NCI-H69 (cell line): ENCODE results near the gene SLC13A2.
"Not testable (repeated sequence)": the region's sequence is repeated elsewhere in the genome, so short reads cannot be mapped to it uniquely, and the experiment has no call there.

Source experiments
- DNase-seq: peaks from one replicate; lab custom pipeline; 2025; lab: John Stamatoyannopoulos, UW

SLC13A2 gene

GRCh38 chr17:28518132-28518531, 44.7 kb downstream of the SLC13A2 start:
- no peak for DNase-seq

DNA sequence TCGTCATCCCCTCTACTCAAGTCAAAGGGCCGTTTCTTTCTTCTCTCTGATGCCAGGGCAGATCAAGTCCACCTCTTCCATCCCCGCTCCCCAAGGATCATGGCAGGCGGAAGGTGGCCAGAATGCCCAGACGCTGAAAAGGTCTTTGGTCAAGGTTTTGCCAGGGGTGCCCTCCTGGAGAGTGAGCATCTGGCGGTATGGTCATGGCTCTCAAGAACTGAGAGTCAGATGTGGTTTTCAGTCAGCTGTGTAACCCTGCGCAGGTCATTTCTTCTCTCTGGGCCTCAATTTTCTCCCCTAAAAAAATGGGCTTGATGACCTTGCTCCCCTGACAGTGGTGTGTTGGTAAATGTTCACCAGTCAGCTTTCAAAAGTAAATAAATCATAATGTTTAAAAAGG, 45.1 kb downstream of the SLC13A2 start:
- DNase-seq: no peak

DNA sequence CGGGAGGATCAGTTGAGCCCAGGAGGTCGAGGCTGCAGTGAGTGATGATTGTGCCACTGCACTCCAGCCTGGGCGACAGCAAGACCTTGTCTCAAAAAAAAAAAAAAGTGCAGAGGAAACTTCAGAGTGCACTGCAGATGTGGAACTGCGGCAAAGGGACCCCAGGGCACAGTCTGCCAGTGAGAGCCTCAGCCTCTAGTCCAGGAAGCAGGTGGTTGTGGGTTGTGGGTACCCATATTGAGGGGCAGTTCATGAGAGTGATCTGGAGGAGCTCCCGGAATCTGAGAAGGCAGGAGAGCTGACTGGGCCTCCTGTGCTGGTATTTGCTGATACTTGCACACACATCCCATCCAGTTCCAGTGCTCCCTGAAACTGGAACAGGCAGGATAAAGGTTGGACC, 45.8 kb downstream of the SLC13A2 start:
- DNase-seq: no peak

DNA sequence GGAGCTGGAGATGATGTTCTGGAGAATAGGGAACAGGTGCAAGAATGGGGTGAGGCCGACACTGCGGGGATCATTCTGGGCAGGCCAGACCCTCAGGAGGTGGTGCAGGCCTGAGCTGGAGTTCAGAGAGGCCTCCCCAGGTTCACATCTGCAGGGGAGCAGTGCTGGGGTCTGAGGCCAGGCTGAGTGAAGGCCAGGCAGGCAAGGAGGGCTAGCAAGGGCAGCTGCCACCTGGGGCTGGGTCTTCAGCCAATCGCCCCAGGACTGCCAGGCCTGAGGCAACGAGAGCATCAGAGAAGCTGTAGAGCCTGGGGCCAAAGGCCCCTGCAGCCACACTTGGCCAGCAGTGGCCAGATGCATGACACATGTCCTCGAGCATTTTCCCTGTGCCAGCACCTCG, 47.2 kb downstream of the SLC13A2 start:
- no peak for DNase-seq

- no peak for DNase-seq
Observed at GRCh38 chr17:28521311-28522085, 48.1 kb downstream of the SLC13A2 start.

DNA sequence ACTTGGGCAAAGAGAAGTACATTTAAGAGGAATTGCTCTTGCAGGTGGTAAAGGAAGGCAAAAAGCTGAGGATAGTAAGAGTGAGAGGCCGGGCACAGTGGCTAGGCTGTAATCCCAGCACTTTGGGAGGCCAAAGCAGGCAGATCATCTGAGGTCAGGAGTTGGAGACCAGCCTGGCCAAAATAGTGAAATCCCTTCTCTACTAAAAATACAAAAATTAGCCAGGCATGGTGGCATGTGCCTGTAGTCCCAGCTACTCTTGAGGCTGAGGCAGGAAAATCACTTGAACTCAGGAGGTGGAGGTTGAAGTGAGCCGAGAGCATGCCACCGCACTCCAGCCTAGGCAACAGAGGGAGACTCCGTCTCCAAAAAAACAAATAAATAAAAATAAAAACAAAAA, 48.8 kb downstream of the SLC13A2 start:
- not testable (repeated sequence) for DNase-seq

- no peak for DNase-seq
Observed at GRCh38 chr17:28523186-28523585, 49.7 kb downstream of the SLC13A2 start.

DNA sequence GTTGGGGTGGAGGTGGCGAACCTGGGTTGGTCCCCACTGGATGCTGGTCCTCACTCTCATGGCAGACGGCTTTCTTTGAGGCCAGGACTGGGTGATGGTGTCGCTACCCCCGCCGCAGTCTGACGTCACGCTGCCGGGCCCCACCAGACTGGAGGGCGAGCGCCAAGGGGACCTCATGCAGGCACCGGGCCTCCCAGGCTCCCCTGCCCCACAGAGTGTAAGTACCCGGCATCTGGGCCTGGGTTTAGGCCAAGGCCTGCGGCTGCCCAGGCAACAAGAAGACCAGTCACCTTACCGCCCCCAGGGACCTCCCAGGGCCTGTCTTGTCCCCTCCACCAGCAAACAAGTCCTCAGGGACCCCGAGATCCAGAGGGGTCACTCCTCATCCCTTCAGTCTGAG, 50.4 kb downstream of the SLC13A2 start:
- no peak for DNase-seq

DNA sequence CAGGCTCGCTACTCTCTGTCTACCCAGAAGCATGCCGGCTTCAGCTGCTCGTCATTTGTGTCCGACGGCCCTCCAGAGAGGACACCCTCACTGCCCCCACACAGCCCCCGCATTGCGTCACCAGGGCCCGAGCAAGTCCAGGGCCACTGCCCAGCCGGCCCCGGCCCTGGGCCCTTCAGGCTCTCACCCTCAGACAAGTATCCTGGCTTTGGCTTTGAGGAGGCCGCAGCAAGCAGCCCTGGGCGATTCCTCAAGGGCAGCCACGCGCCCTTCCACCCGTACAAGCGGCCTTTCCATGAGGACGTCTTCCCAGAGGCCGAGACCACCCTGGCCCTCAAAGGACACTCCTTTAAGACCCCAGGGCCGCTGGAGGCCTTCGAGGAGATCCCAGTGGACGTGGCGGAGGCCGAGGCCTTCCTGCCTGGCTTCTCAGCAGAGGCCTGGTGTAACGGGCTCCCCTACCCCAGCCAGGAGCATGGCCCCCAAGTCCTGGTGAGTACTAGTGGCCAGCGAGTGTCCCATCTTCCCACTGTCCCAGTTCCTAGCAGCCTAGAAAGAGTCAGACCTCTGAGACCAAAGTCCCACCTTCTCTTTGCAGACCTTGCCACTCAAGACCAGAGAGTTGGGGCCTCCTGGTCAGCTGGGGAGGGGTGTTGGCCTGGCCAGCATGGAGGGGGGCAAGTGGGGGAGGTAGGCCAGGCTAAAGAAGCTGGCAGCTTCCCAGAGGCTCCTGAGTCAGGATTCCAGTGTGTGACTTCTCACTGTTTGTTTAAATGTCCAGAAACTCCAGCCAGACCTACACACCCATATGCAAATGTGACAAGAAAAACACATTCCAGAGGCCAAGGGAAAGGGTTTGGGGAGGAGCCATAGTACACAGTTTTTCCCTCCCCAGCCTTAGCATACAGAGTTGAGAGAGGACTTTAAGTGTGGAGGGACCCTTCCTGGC, 51.3 kb downstream of the SLC13A2 start:
- no peak for DNase-seq

DNA sequence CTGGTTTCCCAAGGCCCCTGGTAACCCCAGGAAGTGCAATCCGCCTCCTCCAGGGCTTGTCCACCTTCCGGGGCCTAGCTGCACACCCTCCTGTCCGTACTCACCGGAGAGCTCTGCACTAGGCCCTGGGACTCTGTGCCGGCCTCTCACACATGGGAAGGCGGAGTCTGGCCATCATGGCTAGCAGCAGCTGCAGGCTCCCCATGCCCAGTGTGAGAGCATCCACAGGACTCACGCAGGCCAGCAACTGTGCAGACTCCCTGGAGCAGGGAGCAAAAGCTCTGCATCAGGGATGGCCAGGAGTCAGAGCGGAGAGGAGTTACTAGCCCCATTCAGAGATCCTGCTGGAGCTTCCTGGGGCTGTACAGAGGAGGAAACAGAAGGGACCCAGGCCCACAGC, 52.9 kb downstream of the SLC13A2 start:
- DNase-seq: no peak

DNA sequence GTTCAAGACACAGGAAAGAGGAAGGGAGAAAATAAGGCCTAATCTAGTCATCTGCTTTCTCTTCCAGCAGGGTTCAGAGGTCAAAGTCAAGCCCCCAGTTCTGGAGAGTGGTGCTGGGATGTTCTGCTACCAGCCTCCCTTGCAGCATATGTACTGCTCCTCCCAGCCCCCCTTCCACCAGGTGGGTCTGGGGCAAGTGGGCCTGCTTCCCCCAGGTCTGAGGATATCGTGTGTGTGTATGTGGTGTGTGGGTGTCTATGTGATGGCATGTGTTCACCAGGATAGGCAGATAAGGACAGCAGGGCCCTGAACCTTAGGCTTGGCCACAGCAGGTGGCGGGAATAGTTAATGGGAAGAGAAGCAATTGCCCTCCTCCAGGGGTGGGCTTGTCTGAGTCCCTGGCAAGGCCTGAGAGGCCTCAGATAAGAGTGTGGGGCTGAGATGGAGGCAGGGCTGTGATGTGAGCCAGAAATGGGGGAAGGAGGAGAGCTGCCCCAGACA, 53.8 kb downstream of the SLC13A2 start:
- DNase-seq: no peak

- DNase-seq: no peak
Observed at GRCh38 chr17:28527859-28528258, 54.4 kb downstream of the SLC13A2 start.

DNA sequence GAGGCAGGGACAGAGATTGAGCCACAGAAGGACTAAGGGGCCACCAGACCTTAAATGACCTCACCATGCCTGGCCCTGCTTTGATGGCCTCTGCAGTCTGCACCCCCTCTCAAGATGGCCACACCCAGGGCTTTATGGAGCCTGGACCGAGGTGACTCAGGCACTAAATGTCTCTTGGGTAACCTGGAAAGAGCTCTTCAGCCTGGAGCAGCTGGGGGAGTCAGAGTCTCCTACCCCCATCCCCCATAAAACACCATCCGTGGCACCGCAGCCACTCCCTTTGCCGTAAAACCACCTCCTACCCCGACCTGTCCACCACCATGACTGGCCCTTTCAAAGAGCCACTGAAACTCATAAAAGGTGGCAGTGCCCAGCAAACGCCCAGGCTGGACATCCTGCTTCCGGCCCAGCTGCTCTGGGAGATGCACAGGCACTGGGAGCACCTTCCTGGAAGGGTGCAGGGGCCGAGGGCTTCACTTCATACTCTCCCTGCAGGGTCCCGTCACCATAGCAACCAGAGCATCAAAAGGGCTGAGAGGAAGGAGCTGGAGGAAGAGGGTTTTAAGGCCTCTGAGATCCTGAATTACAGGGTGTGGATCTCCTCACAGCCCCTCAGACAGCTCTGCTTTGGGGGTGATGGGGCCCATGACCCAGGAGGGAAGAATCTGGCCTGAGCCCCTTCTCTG, 55.0 kb downstream of the SLC13A2 start:
- peak; percentile 28 for DNase-seq

DNA sequence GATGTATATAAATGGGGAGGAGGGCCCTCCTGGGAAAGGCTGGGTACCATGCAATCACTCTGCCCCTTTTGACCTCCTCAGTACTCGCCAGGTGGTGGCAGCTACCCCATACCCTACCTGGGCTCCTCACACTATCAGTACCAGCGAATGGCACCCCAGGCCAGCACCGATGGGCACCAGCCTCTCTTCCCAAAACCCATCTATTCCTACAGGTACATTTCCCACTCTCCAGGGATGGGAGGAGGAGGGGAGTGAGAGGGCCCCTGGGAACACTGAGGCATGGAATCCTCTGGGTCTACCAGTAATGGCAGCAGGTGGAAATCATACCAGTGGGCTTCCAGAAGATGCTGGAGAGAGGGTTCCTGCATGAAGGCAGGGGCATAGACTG, 55.6 kb downstream of the SLC13A2 start:
- DNase-seq: no peak

- DNase-seq: no peak
Observed at GRCh38 chr17:28530250-28530649, 56.8 kb downstream of the SLC13A2 start.

DNA sequence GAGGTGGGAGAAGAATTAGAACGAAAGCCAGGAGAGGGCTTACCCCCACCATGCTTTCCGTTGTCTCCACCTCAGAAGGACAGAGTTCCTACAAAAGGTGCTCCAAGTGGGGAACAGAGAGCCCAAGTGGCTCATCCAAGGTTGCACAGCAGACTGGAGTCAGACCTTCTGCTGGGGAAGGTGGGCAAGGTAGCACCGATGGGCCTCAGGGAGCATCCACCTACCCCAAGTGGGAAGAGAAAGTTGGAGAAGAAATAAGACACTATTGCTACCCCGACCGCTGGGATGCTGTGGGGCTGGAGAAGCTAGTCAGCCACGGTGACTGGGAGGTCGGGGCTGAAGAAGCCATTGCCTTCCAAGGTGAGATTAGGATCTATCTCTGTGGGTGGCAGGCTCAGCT, 57.5 kb downstream of the SLC13A2 start:
- no peak for DNase-seq

DNA sequence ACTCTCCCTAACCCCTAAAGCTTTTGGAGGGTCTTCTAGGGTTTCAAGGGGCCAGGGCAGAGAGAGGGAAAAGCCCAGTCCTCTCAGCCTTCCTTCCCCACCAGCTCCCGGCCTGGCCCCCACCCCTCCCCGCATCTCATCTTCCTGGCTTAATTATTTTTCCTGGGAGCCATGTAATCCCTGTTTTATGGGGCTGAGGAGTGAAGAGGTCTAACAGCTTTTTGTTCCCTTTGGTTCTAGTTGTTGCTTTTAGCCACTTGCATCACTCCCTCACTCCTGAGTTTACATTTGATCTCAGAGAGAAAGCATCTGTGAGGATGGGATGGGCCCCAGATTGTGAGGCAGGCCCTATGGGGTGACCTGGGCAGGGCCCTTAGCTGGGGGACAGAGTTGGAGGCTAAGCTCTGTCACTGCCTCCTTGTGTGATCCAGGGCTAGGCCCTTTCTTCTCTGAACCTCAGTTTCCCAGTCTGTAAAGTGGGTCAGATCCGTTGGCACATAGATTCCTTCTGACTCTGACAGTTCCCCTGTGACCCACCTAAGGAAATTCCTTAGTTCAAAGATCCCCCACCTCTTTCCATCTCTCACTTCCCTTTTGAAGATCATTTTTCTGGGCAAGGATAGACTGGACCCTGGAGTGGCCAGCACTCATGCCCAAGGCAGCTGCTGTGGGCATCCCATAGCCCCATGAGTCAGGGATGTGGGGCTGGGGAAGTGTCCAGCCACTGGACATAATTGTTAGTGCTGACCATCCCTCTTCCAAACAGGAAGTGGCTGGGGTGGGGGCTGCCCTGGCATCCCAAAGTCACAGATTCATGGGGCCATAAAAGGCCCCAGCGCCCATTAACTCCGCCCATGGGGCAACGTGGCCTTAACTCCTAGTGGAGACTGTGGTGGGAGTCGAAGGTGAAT, 58.9 kb downstream of the SLC13A2 start:
- DNase-seq: no peak

- no peak for DNase-seq
Observed at GRCh38 chr17:28533091-28533807, 59.8 kb downstream of the SLC13A2 start.

DNA sequence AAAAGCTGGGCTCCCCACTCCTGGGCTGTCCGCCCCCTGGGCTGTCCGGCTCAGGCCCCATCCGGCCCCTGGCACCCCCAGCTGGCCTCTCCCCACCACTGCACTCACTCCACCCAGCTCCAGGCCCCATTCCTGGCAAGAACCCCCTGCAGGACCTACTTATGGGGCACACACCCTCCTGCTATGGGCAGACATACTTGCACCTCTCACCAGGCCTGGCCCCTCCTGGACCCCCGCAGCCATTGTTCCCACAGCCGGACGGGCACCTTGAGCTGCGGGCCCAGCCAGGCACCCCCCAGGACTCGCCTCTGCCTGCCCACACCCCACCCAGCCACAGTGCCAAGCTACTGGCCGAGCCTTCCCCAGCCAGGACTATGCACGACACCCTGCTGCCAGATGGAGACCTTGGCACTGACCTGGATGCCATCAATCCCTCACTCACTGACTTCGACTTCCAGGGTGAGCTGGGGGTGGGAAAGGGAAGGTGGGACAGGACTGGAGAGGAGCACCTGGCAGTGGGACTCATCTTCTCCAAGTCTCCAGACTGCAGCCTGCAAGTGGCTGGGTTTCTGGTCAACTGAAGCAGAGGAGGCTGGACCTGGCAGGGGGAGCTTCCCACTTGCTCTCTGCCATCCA, 61.4 kb downstream of the SLC13A2 start:
- DNase-seq: no peak

DNA sequence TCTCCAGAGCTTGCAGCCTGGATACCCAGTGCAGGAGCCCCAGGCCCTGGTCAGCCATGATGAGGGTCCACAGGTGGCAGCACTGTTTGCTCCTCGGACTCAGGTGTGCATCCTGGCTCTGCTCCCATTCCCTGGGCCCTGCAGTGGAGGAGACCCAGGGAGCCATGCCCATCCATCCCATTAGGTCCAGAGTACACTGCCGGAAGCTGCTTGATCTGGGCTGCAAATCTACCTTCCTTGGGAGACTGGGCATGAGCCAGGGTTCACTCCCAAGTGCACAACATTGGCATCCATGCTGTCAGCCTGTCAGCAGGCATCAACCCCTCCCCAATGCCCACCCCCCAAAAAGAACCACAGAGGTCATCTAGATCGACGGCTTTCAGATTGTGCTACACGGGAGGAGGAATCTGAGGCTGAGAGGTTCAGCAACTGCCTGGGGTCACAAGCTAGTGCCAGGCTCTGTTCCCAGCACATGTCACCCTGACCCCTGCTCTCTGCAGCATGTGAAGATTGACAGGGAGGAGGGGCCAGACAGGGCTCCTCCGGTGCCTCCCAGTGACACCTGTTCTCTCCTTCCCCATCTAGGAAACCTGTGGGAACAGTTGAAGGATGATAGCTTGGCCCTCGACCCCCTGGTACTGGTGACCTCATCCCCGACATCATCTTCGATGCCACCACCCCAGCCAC, 63.2 kb downstream of the SLC13A2 start:
- DNase-seq: peak; percentile 56
